HUDEP-2 (cell line): ENCODE results near the gene MLLT10.
A peak's percentile ranks its signal among the peaks of the same experiment; 100 is the strongest.
"Not testable (repeated sequence)": the region's sequence is repeated elsewhere in the genome, so short reads cannot be mapped to it uniquely, and the experiment has no call there.

Source experiments
- DNase-seq, 76 experiments: peaks; one replicate each; lab custom pipeline; 2025; ENCODE audit not compliant: unreplicated experiment in 76 of 76; lab: John Stamatoyannopoulos, UW

Gene MLLT10

DNA sequence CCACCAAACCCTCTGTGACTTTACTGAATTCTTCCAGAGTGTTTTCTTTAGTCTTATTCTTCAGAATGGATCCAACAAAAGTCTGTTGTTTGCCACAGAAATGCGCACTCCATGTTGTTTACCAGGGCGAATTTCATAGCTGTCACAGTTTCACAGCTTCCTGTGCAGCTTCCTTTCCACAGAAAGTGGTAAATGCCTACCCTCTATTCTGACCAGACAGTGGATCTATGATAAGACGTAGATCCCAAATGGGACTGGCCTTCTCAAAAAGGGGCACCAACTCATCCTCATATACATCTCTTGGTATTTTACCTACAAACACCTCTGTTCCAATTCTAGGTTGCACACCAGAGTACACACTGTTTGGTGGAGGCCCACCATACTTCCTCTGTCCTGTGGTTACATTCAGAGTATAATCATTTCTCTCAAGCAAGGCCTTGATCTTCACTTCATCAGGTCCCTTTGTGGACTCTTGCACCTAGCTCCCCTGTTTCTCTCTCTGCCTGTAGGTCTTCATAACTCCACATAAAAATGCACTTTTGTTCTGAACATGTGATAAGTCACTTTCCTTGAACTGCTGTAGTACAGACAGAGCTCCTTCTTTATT is 91.7 kb downstream of the MLLT10 start:
- DNase-seq = no peak

DNA sequence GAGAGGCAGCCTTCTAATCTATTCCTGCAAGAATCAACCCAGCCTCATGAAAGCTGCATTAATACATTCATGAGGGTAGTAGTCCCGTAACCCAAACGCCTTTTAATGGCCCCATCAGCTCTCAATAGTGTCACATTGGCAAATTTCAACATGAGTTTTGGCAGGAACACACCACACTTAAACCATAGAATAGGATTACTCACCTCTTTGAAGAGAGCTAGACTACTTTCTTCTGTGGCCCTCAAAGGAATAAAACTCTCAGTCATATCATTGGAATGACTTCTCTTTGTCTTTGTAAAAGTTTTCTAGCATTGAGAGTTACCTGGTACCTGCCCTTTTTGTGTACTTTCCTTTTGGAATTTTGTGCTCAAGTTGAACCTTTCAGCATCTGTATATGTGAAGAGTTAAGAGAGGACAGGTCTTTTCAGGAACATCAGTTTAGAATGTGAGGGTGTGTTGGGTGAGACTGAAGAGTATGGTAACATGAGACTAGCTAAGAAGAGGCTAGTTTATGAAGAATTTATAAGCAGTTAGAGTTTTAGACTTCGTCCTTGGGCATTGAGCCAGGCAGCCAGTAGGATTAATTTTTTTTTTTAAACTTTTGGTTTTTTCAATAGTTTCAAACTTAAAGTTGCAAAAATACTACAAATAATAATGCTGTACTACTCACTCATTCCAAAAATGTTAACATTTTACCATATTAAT is 92.6 kb downstream of the MLLT10 start:
- DNase-seq = no peak

DNA sequence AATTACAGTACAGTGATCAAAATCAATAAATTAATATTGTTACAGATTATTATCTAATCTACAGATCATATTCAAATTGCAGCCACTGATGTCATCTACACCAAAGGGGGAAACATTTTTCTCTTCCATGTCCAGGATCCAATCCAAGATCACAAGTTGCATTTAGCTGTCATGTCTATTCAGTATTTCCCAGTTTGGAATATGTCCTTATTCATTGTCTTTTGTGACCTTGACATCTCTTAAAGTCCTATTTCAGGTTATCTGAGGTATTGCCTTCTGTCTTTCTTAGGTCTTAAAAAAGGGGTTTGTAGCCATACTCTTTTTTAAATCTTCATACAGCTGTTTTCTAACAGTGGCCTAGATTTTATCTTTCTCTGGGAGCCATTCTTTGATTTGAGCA is 93.3 kb downstream of the MLLT10 start:
- no peak for DNase-seq

DNA sequence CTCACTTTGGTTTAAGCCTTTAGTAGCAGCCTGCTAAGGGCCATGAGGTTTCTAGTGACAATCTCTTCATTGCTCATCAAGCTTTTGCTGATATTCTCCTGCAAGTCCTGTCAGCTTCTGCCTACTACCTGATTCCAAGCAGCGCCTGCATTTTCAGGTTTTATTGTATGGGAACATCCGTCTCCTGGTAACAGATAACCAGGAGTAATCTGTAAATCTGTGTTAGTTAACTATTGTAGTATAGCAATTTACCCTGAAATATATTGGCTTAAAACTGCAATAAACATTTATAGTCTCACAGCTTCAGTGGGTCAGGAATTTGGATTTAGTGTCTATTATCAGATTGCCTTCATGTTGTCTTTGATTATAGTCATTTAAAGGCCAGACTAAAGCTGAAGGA is 94.0 kb downstream of the MLLT10 start:
- DNase-seq = no peak

DNA sequence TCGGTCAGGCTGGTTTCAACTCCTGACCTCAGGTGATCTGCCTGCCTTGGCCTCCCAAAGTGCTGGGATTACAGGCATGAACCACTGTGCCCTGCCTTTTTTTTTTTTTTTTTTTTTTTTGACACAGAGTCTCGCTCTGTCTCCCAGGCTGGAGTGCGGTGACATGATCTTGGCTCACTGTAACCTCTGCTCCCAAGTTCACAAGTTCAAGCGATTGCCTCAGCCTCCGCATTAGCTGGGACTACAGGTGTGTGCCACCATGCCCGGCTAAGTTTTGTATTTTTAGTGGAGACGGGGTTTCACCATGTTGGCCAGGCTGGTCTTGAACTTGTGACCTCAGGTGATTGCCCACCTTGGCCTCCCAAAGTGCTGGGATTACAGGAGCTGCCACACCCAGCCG is 94.6 kb downstream of the MLLT10 start:
- not testable (repeated sequence) for DNase-seq

DNA sequence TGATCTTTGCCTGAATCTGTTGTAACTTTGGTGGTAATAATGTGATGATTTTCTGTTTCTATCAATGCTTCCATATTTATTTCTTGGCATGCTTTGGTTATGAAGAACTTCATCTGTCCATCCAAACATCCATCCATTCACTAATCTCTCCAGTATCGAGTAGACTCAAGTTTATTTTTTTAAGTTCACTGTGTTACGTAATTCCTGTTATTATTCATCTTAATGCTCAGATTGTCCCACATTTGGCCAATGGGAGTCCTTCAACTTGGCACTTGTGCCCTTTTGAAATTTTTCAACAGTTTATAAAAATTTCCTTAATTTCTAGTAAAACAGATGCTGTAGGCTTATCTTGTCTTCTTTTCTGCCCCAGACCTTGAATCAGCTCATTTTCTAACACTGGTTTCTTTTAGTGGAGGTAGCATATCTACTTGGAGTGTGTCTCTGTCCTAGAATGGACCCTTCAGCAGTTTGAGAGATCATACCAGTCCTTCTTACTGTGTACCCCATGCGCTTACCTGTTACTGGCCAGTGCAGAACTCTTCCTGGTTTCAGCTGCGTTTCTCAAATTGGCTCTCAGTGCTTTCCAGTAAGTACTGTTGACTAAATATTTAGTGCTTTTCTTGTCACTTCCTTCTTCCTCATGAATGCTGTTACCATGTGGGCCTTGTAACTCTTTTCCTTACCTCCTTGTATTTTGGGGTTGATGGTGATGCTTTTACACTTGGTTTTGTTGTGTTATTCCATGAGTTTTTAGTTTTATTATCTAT is 100.8 kb downstream of the MLLT10 start:
- DNase-seq = no peak

DNA sequence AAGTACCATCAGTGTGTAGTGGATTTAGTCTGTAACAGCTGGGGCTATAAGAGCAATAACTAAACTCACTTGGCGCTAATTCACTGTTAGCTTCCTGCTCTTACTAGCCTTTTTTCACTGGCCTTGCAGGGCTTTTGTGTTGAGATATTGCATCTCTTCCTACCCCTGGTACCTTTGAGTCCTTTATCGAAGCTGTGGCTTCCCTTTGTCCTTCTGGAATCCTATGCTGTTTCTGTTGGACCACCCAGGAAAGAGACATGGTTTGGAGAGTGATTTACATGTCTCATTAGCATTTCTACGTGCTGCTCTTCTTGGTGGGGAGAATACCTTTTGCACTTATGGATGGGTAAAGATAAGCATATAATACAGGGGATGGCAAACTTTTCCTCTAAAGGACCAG is 103.8 kb downstream of the MLLT10 start:
- no peak for DNase-seq

DNA sequence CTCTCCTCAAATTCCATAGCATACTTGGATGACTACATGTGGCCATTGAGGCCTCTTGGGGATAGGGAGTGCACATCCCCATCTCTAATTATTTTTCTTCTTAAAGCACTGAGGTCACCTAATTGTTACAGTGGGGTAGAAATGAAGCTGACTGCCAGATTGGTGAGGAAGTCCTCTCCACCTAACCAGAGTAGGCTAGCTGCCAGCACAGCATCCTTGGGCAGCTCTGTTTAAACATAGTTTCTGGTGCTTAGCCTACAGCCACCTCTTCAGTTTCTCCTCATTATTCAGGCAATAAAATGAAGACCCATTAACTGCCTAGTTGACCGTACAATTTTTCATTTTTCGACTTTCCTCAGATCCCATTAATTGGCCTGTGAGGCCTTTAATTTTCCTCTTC is 104.6 kb downstream of the MLLT10 start:
- no peak for DNase-seq

DNA sequence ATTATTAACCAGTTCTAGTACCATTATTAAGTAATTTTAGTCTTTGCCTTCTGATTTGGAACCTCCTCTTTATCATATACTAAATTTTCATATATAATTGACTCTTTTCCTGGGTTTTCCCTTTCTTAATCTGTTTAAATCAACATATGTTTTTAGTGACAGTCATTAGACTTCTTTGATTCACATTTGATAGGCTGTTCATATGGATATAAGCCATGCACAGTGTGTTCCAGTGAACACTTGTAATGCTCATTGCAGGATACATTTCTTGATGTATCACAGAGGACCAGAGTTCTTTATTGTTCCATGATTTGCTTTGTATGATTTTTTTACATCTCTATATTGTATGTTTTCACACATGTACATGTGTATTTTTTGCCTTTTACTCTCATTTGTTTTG is 114.0 kb downstream of the MLLT10 start:
- no peak for DNase-seq

DNA sequence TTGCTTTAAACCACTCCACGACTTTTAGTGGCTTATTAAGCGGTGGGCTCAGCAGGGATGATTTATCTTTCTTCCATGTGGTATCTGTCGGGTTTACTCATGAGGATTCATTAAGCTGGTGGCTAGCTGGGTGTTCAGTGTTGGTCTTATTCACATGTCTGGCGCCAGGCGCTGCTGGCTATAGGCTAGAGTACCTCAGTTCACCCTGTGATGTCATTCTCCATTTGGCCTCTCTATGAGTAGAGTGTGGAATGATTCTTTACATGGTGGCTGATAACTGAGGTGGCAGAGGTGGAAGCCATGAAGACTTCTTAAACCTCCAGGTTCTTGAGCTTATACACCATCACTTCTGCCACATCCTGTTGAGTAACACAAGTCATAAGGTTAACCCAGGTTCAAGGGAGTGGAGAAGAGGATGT is 115.4 kb downstream of the MLLT10 start:
- no peak for DNase-seq

DNA sequence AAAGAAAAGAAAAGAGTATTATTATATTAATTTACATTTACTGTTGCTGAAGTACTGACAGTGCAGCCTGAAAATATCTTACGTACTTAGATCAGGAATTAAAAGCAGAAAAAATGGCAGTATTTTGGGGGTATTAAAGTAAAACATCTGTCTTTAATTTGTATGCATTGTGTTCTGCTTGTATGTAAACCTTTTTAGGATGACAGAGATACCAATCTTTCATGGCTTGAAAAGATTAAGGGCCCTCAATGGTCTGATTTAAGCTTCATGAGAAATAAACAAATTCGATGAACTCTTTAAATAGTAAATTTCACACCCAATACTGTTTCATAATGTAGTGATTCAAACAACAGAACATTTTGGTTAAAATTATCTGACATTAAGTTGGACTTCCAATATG is 116.3 kb downstream of the MLLT10 start:
- DNase-seq = no peak

DNA sequence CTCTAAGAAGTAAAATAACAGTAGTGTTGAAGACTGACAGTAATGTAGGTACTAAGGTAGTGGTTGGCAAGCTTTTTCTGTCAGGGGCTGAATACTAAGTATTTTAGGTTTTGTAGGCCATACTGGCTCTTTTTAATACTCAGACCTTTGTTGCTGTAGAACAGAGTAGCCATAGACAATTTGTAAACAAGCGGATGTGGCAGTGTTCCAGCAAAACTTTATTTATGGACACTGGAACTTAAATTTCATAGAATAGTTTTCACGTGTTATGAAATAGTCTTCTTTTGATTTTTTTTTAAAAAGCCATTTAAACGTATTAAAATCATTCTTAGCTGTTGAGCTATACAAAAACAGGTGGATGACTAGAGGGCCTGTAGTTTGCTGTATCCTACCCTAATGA is 121.2 kb downstream of the MLLT10 start:
- DNase-seq = no peak

DNA sequence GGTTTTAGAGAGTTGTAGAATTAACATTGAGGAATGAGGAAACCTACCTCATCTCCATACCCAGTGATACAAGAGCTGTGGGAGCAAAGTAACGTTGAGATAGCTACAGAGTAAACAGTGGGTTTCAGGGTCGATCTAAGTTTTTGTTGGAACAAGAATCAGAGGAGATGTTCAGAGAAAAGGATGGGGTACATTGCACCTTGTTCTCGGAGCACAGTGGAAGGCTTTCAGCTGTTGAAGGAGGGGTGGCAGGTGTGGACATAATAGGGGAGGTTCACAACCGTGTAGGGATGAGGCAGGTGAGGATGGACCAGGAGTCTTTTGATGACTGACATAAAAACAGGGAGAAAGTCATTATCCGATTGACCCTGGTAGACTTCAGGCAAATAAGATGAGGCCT is 121.7 kb downstream of the MLLT10 start:
- DNase-seq = no peak

DNA sequence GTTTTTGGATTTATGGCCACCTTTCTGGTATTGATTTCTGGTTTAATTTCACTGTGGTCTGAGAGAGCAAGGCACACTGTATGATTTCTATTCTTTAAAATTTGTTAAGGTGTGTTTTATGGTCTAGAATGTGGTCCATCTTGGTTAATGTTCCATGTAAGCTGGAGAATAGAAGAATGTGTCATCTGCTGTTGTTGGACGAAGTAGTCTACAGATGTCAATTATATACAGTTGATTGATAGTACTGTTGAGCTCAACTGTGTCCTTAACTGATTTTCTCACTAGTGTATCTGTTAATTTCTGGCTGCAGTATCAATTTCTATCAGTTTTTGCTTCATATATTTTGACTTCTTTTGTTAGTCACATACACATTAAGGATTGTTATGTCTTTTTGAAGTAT is 127.1 kb downstream of the MLLT10 start:
- no peak for DNase-seq

DNA sequence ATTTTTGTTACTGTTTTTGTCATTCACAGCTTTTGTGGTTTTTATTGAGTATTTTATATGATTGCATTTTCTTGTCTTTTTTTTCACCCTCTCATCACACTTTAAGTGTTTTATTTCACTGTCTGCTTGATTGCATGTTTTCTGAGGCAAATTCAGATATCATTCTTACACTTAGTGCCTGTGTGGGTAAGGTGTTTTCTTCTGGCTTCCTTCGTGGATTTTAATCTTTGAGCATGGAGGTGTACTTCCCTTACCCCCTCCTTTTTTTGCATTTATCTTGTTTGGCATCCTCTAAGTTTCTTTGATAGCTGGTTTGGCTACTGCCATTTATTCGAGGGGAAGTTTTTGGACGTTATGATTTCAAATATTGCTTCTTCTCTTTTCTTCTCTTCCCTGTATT is 127.9 kb downstream of the MLLT10 start:
- no peak for DNase-seq

DNA sequence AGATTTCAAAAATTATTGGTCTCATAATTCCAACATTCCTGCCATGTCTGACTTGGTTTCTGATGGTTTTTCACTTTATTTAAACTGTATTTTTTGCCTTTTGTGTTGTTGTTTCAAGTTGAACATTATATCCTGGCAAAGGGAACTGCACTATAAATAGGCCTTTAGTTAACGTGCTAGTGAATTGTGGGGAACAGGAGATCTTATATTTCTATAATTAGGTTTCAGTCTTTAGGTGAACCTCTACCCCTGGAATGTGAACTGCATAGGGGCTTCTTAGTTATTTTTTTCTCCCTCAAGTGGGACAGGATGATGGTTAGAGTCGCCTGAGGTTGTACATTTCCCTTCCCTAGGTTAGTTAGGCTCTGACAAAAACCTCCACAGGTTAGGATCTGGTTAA is 128.6 kb downstream of the MLLT10 start:
- DNase-seq = no peak

DNA sequence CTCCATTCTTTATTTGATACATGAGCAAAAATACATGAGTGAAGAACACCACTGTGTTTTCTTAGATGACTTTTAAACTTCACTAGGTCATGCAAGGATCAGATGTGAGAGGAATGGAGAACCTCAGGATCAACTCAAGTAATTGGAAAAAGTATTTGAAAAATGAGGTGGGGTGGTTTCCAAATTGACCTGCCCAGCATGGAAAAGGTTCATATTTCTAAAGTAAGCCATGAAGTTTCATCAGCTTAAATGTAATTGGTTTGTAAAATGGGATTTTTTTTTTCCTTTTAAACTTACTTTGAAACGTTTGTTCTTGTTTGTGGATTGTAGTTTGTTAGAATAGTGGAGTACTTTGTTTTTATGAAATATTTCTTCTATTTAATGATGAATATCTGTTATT is 134.8 kb downstream of the MLLT10 start:
- no peak for DNase-seq

DNA sequence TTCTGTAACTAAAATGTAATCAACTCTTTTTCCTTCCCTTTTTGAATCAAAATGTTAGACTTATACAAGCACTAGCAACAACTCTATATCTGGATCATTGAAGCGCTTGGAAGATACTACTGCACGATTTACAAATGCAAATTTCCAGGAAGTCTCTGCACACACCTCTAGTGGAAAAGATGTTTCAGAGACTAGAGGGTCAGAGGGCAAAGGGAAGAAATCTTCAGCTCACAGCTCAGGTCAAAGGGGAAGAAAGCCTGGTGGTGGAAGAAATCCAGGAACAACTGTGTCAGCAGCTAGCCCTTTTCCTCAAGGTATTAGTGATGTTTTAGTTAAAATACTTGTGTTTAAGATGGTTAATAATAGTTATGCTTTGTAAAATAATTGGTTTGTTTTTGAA is 136.4 kb downstream of the MLLT10 start:
- peak in 2 of 76 experiments; percentile 3 to 7 for DNase-seq

DNA sequence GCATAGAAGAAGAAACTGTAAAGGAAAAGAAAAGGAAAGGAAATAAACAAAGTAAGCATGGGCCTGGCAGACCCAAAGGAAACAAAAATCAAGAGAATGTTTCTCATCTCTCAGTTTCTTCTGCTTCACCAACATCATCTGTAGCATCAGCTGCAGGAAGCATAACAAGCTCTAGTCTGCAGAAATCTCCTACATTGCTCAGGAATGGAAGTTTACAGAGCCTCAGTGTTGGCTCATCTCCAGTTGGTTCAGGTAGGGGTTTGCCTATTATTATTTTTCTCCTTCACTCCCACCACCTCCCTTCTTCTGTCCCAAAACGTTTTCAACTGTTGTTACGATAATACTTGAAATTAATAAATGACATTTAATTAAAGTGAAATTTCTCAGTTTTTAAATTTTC is 139.6 kb downstream of the MLLT10 start:
- no peak for DNase-seq

DNA sequence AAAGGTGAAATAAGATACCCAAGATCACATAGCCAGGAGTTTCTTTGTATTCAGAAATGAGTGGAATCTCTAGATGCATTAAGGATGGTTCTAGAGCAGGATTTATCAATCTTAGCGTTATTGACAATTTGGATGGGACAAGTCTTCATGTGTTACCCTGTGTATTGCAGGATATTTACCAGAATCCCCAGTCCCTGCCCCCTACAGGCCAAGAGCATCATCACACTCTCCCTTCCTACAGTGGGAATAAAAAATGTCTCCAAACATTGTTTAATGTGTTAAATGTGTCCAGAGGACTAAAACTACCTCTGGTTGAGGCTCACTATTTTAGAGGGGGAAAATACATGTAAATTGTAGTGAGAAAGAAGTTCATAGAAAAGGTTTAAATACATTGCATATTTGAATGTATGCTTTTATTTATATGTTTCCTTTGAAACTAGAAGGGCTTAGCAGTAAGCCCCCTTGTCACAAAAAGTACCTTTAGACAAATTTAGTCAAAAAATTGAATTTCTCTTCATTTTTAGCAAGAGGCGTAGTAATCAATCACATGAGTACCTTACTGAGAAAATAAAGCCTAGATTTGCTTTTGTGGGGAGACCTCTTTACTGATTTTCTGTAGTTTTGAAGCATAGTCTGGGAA is 141.2 kb downstream of the MLLT10 start:
- DNase-seq = peak in 27 of 76 experiments; percentile 1 to 55 (median 14)

DNA sequence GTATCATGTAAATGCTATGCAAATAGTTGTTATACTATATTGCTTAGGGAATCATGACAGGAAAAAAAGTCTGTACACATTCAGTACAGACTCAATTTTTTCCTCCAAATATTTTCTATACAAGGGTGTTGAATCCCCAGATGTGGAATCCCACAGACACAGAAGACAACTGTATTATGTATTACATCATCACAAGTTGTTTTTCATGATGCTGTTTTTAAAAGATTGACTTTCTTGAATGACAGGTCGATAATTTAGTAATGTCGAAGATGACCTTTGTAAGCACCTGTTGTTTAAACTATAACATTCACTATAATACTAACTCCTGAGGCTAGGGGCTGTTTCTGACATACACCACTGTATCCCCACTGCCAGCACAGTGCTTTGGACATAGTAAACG is 143.5 kb downstream of the MLLT10 start:
- no peak for DNase-seq

DNA sequence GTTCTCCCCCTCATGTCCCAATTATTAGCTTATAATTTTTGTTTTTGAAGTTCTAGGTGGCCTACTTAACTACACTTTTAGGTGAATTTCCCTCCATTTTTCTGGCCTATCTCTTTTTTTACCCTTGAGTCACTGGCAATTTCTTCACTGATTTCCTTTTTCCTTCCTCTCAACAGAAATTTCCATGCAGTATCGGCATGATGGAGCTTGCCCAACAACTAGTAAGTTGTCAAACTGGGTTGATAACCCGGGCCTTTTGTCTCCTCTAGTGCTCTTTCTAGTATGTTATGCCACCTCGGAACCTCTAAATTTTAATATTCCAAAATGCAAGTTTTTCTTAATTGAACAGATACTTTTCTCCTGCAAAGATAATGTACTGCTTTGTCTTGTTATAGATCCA is 147.1 kb downstream of the MLLT10 start:
- no peak for DNase-seq
